ENCODE results near the gene CYP11A1. TPM values are rescaled to one million over a fixed set of nuclear protein-coding genes. Genes with fewer than 3 reads are reported as not detected.

CYP11A1 gene
- total RNA-seq, 1 donor from 2014 or later = 0.82 TPM

DNA sequence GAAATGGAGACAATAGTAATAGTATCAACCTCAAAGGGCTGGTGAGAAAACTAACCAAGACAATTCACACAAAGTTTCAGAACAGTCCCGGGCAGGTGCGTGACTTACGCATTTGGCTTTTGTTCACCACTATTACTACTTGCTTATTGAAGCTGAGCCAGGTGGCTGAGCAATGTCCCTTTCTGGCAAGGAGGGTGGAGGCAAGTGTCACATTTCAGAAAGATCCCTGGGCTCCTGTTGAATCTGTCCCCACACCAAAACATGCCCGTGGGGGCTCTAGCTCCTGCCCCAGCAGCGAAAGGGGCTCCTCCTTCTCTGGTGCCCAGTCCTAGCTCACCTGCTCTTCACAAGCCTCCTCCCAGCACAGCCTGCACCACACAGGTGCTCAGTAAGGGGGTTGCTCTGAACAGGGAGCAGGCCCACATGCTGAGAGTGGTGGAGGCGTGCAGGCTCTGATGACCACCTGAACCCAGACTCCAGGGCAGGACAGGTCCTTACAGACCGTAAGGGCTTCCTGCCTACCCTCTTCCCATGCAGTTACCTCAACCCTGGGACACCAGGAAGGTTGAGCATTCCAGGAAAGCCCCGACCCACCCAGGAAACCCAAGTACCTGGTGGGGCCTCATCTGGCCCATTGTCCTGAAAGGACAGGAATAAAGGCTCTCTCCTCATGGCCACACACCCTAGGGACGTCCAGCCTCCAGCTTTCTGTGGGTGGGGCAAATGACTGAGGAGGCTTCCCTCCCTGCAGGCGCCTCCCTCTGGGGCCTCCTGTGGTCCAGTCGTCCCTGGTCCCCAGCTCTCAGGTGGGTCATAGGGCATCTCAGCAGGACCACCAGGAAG, 33.7 kb upstream of the CYP11A1 start:
- peaks cover 16% of the 10 kb centered on the region for H3K4me1 Mint-ChIP-seq (ENCODE audit: unreplicated experiment)
- H3K4me3 Mint-ChIP-seq (ENCODE audit: unreplicated experiment) = no peak overlapping the region
- H3K9me3 Mint-ChIP-seq (ENCODE audit: unreplicated experiment) = no peaks in the 10 kb centered on the region
- no peak for DNase-seq (ENCODE audit: low spot score)
- no peaks in the 10 kb centered on the region for H3K36me3 Mint-ChIP-seq (ENCODE audit: low read depth, unreplicated experiment)
- TF ChIP-seq, protein P1, sequence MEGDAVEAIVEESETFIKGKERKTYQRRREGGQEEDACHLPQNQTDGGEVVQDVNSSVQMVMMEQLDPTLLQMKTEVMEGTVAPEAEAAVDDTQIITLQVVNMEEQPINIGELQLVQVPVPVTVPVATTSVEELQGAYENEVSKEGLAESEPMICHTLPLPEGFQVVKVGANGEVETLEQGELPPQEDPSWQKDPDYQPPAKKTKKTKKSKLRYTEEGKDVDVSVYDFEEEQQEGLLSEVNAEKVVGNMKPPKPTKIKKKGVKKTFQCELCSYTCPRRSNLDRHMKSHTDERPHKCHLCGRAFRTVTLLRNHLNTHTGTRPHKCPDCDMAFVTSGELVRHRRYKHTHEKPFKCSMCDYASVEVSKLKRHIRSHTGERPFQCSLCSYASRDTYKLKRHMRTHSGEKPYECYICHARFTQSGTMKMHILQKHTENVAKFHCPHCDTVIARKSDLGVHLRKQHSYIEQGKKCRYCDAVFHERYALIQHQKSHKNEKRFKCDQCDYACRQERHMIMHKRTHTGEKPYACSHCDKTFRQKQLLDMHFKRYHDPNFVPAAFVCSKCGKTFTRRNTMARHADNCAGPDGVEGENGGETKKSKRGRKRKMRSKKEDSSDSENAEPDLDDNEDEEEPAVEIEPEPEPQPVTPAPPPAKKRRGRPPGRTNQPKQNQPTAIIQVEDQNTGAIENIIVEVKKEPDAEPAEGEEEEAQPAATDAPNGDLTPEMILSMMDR (IDR thresholded peaks at IDR 0.05; ENCODE audit: unreplicated experiment) = no peak
- H3K27ac Mint-ChIP-seq (ENCODE audit: unreplicated experiment) = no peak overlapping the region
- H3K27me3 Mint-ChIP-seq (ENCODE audit: unreplicated experiment) = peaks cover 12% of the 10 kb centered on the region

DNA sequence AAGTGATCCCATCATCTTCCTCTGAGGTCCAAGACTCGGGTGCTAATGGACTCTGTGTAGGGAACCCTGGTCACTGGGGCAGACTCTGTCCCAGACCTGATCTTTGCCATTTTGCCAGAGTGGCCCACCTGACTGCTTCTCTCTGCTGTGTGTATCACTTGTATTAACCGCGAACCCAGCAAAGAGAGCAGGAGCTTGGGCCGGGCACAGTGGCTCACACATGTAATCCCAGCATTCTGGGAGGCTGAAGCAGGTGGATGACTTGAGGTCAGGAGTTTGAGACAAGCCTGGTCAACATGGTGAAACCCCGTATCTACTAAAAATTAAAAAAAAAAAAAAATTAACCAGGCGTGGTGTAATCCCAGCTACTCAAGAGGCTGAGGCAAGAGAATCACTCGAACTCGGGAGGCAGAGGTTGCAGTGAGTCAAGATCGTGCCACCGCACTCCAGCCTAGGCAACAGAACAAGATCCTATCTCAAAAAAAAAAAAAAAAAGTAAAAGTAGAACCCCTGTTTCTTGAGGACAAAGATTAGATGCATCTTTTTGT, 32.9 kb upstream of the CYP11A1 start:
- TF ChIP-seq, protein P1 (IDR thresholded peaks at IDR 0.05; ENCODE audit: unreplicated experiment) = no peak
- H3K4me1 Mint-ChIP-seq (ENCODE audit: unreplicated experiment) = peaks cover 16% of the 10 kb centered on the region
- no peak overlapping the region for H3K27ac Mint-ChIP-seq (ENCODE audit: unreplicated experiment)
- DNase-seq (ENCODE audit: low spot score) = no peak
- H3K4me3 Mint-ChIP-seq (ENCODE audit: unreplicated experiment) = no peak overlapping the region
- H3K36me3 Mint-ChIP-seq (ENCODE audit: low read depth, unreplicated experiment) = no peaks in the 10 kb centered on the region
- H3K9me3 Mint-ChIP-seq (ENCODE audit: unreplicated experiment) = no peaks in the 10 kb centered on the region
- peaks cover 11% of the 10 kb centered on the region for H3K27me3 Mint-ChIP-seq (ENCODE audit: unreplicated experiment)

DNA sequence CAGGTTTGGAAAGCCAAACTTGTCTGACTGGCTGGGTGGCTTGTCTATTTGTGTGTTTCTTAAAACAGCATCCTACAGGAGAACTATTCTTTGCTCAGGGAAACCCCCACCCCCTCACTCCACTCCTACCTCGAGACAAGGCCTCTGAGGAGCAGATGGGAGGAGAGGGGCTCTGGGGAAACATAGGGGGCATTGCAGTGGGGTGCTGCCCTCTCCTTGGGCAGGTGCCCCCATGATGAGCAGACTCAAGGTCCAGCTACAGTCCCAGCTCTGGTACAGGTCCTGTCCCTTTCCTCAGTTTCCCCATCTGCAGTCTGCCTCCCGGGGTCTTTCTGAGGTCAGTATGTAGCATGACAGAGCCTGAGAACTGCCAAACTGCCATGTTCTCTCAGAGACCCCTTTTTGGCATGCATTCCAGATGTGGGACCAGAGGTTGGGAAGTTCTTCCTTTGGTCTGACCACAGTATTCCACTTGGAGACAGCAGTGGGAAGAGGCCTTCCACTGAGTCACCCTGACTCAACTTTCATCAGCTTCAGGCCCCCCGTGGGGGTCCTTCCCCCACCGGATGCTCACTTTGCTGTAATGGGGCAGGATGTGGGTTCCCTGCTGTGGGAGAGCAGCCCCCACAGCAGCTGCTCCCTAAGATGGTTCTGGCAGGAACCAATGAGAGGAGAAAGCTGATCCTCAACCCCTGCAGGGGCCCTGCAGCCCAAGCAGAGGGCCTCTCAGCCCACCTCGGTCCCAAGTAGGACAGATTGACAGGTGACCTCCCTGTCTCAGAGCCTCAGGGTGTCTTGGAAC, 32.3 kb upstream of the CYP11A1 start:
- no peaks in the 10 kb centered on the region for H3K9me3 Mint-ChIP-seq (ENCODE audit: unreplicated experiment)
- no peak overlapping the region for H3K4me3 Mint-ChIP-seq (ENCODE audit: unreplicated experiment)
- DNase-seq (ENCODE audit: low spot score) = no peak
- no peak overlapping the region for H3K27ac Mint-ChIP-seq (ENCODE audit: unreplicated experiment)
- TF ChIP-seq, protein P1 (IDR thresholded peaks at IDR 0.05; ENCODE audit: unreplicated experiment) = no peak
- peaks cover 10% of the 10 kb centered on the region for H3K27me3 Mint-ChIP-seq (ENCODE audit: unreplicated experiment)
- no peaks in the 10 kb centered on the region for H3K36me3 Mint-ChIP-seq (ENCODE audit: low read depth, unreplicated experiment)
- peaks cover 16% of the 10 kb centered on the region for H3K4me1 Mint-ChIP-seq (ENCODE audit: unreplicated experiment)

DNA sequence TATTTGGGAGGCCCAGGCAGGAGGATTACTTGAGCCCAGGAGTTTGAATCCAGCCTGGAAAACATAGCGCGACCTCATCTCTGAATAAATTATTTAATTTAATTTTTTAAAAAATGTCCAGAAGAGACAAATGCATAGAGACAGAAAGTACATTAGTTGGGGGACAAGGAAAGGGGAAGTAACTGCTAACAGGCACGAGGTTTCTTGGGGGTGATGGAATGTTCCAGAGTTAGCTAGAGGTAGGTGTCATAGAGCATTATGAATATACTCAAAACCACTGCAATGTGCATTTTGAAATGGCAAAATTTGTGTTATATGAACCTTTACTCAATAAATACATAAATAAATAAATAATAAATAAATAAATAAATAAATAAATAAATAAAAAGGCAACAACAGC, 31.7 kb upstream of the CYP11A1 start:
- H3K27ac Mint-ChIP-seq (ENCODE audit: unreplicated experiment) = no peak overlapping the region

More for the DNA sequence above, 31.7 kb upstream of the CYP11A1 start:
- Mint-ChIP-seq H3K4me3 (ENCODE audit: unreplicated experiment) (no peak overlapping the region), H3K36me3 (ENCODE audit: low read depth, unreplicated experiment) (peaks cover 3% of the 10 kb centered on the region), H3K9me3 (ENCODE audit: unreplicated experiment) (no peaks in the 10 kb centered on the region), H3K27me3 (ENCODE audit: unreplicated experiment) (peaks cover 10% of the 10 kb centered on the region), H3K4me1 (ENCODE audit: unreplicated experiment) (peaks cover 21% of the 10 kb centered on the region)
- TF ChIP-seq, protein P1 (IDR thresholded peaks at IDR 0.05; ENCODE audit: unreplicated experiment) = no peak
- no peak for DNase-seq (ENCODE audit: low spot score)
